Measurements from ENCODE around the gene SLC44A4.

The SLC44A4 gene

DNA sequence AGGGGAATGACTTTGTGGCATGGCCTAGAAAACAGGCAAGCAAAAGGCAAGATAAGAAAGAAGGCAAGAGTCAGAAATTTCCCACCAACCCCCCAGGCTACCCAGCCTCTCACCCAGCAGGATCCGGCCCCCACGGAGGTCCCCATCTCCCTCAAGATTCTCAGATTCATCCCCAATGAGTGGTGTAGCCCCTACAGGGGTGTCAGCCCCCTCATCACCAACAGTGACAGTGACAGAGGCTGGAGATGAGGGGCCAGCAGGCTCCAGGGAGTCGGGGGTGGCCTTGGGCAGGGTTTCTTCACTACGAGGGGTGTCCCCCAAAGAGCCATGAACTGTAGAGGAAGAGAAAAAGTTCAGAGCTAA lies 17.7 kb upstream of the SLC44A4 start:
- H3K27me3 Mint-ChIP-seq (ENCODE audit: low read depth), result no peaks in the 10 kb centered on the region
- no peak for TF ChIP-seq CTCF (IDR thresholded peaks at IDR 0.05; ENCODE audit: unreplicated experiment in 3 of 3)
- peaks cover 31% of the 10 kb centered on the region for H3K36me3 Mint-ChIP-seq (ENCODE audit: low read depth)
- no peaks in the 10 kb centered on the region for H3K9me3 Mint-ChIP-seq
- H3K4me1 Mint-ChIP-seq, result peaks cover 21% of the 10 kb centered on the region
- peak overlapping the region; percentile 8 to 86 (median 72) for H3K27ac Mint-ChIP-seq
- peak overlapping the region; percentile 90 to 91 (median 91) for H3K4me3 Mint-ChIP-seq

DNA sequence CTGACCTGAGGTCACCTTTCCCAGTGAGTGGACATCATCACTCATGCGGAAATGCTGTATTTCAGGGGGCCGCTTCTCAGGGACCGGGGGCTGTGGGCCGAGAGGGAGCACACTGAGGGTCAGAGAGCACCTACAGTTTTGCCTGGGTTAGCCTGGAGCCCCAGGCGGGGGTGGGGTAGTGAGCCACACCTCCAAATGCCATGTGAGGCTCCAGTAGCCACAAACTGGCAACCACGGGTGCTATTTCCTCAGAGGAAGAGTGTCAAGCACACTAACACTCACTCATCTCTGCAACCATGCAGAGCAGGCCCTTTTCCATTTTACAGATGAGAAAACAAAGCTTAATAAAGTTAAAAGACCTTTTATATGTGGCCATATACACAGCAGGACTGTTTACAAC lies 14.0 kb upstream of the SLC44A4 start:
- TF ChIP-seq CTCF (IDR thresholded peaks at IDR 0.05; ENCODE audit: unreplicated experiment in 3 of 3), result no peak

GRCh38 chr6:31889331-31889972 lies 10.7 kb upstream of the SLC44A4 start:
- TF ChIP-seq CTCF (IDR thresholded peaks at IDR 0.05; ENCODE audit: unreplicated experiment in 3 of 3), result no peak
- H3K4me3 Mint-ChIP-seq, result no peak overlapping the region
- no peaks in the 10 kb centered on the region for H3K27me3 Mint-ChIP-seq (ENCODE audit: low read depth)
- no peaks in the 10 kb centered on the region for H3K9me3 Mint-ChIP-seq
- H3K4me1 Mint-ChIP-seq, result no peaks in the 10 kb centered on the region
- H3K27ac Mint-ChIP-seq, result no peak overlapping the region
- H3K36me3 Mint-ChIP-seq (ENCODE audit: low read depth), result peaks cover 71% of the 10 kb centered on the region

More for the DNA sequence above, 14.0 kb upstream of the SLC44A4 start:
- H3K9me3 Mint-ChIP-seq, result no peaks in the 10 kb centered on the region
- no peaks in the 10 kb centered on the region for H3K4me1 Mint-ChIP-seq
- H3K27me3 Mint-ChIP-seq (ENCODE audit: low read depth), result no peaks in the 10 kb centered on the region
- no peak overlapping the region for H3K27ac Mint-ChIP-seq
- H3K4me3 Mint-ChIP-seq, result no peak overlapping the region
- H3K36me3 Mint-ChIP-seq (ENCODE audit: low read depth), result peaks cover 52% of the 10 kb centered on the region

GRCh38 chr6:31888276-31889258 lies 9.8 kb upstream of the SLC44A4 start:
- H3K9me3 Mint-ChIP-seq, result no peaks in the 10 kb centered on the region
- H3K36me3 Mint-ChIP-seq (ENCODE audit: low read depth), result peaks cover 68% of the 10 kb centered on the region
- H3K27me3 Mint-ChIP-seq (ENCODE audit: low read depth), result no peaks in the 10 kb centered on the region
- peak; percentile 58 to 68 (median 63) for TF ChIP-seq CTCF (IDR thresholded peaks at IDR 0.05; ENCODE audit: unreplicated experiment in 3 of 3)
- no peak overlapping the region for H3K4me3 Mint-ChIP-seq
- no peaks in the 10 kb centered on the region for H3K4me1 Mint-ChIP-seq
- no peak overlapping the region for H3K27ac Mint-ChIP-seq

DNA sequence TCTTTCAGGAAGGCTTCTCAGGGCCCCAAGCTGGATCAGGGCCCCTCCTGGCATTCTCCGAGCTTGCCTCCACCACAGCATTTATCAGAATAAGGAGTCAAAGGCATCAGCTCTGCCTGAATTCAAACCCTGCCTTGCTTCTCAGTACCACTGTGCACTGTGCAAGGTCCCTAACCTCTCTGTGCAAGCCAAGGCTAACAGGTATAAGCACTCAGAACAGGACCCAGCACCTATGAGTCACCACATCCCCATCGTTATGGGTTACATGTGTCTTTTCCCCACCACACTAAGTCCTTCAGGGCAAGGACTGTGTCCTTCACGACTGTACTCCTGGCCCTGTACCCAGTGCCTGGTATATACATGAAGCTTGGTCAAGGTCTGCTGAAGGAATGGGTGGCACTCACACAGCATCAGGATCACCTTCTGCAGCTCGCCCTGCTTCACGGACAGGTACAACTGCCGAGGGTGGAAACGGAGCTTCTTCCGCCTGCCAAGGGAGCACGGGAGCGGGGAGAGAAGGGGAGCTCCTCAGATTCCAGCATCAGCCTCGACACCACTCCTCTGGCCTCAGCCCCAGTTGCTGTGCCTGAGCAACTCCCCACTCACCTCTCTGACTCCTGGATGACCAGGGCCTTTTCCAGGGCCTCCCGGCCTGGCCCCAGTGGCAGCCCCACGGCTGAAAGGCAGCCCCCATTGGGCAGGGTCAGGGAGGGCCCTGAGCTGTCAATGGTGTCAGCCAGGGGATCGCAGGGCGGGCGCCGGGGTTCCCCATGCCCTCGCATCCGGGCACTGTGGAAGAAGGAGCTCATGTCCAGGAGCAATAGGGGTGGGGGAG lies 8.6 kb upstream of the SLC44A4 start:
- no peak overlapping the region for H3K27ac Mint-ChIP-seq

More for the DNA sequence above, 8.6 kb upstream of the SLC44A4 start:
- no peaks in the 10 kb centered on the region for H3K9me3 Mint-ChIP-seq
- no peaks in the 10 kb centered on the region for H3K4me1 Mint-ChIP-seq
- no peaks in the 10 kb centered on the region for H3K27me3 Mint-ChIP-seq (ENCODE audit: low read depth)
- H3K4me3 Mint-ChIP-seq, result no peak overlapping the region
- no peak for TF ChIP-seq CTCF (IDR thresholded peaks at IDR 0.05; ENCODE audit: unreplicated experiment in 3 of 3)
- peaks cover 67% of the 10 kb centered on the region for H3K36me3 Mint-ChIP-seq (ENCODE audit: low read depth)
